ENCODE results near the gene ZNF317.
"Not testable (repeated sequence)": the region's sequence is repeated elsewhere in the genome, so short reads cannot be mapped to it uniquely, and the experiment has no call there.

The ZNF317 gene

GRCh38 chr19:9178901-9179300 lies 38.7 kb downstream of the ZNF317 start, which contains the start of gene OR7D2:
Gene OR7D2, plus strand, starts transcription at chr19:9178979. Its CDS starts 6,803 bp downstream, at chr19:9185782.
- no peak for DNase-seq

- no peak for DNase-seq
These were observed 42.8 kb downstream of the ZNF317 start for GRCh38 chr19:9183000-9183399.

- no peak for DNase-seq
These were observed 47.0 kb downstream of the ZNF317 start for GRCh38 chr19:9187191-9187590.

- DNase-seq: no peak
These were observed 49.3 kb downstream of the ZNF317 start for GRCh38 chr19:9189535-9189934.

GRCh38 chr19:9198044-9198443 lies 57.8 kb downstream of the ZNF317 start:
- DNase-seq: not testable (repeated sequence)

- DNase-seq: peak; percentile 83
These were observed 65.4 kb downstream of the ZNF317 start for GRCh38 chr19:9205501-9206113.

Measured in eye (tissue), 1 donor.